Natural killer cell treated with Interleukin-12 subunit alpha and Interleukin-12 subunit beta and Interleukin-15 and Interleukin-18, amount 100 ng/mL, for 72 hours (primary cell): Measurements from ENCODE around the gene MGAT2. TPM values are rescaled to one million over a fixed set of nuclear protein-coding genes. Genes with fewer than 3 reads are reported as not detected.
"Not testable (repeated sequence)": the region's sequence is repeated elsewhere in the genome, so short reads cannot be mapped to it uniquely, and the experiment has no call there.

Experiments
- ATAC-seq, 2 donors: fragments of 150-1000 bp; cut with Tn5 transposase in 1 of 2; sonication (Bioruptor Pico), chemical (Tn5 transposase) in 1 of 2; 2 replicates each; pipeline ENCODE4 v1.10.0; 2021
- DNase-seq: peaks from one replicate; pipeline ENCODE4 v3.0.0; 2022; ENCODE audit warnings: low spot score
- H3K27ac Mint-ChIP-seq, 2 donors: 1 replicate in 1 of 2; 2 replicates in 1 of 2; pipeline ENCODE4 v1.8.0; 2022; ENCODE audit warnings: mixed read lengths in 2 of 2, mild to moderate bottlenecking in 1 of 2, moderate library complexity in 1 of 2
- H3K27me3 Mint-ChIP-seq, 2 donors: 1 replicate in 1 of 2; 2 replicates in 1 of 2; pipeline ENCODE4 v1.8.0; 2022; ENCODE audit warnings: mixed read lengths in 2 of 2
- H3K36me3 Mint-ChIP-seq: one replicate; pipeline ENCODE4 v1.8.0; 2022; ENCODE audit warnings: mixed read lengths
- H3K4me1 Mint-ChIP-seq, 2 donors: 1 replicate in 1 of 2; 2 replicates in 1 of 2; pipeline ENCODE4 v1.8.0; 2022; ENCODE audit warnings: low read depth in 2 of 2, mixed read lengths in 2 of 2, mild to moderate bottlenecking in 1 of 2
- H3K4me3 Mint-ChIP-seq: one replicate; pipeline ENCODE4 v1.8.0; 2022; ENCODE audit warnings: mixed read lengths
- H3K9me3 Mint-ChIP-seq: 2 replicates; pipeline ENCODE4 v1.8.0; 2022; ENCODE audit warnings: mixed read lengths
- total RNA-seq, 2 donors: library from RNA; stranded (reverse); gene quantifications; one replicate each; pipeline ENCODE4 v1.2.3, GENCODE V29; 2022

The MGAT2 gene
- total RNA-seq = 10 to 100 TPM; 76.3 to 93.6 TPM

DNA sequence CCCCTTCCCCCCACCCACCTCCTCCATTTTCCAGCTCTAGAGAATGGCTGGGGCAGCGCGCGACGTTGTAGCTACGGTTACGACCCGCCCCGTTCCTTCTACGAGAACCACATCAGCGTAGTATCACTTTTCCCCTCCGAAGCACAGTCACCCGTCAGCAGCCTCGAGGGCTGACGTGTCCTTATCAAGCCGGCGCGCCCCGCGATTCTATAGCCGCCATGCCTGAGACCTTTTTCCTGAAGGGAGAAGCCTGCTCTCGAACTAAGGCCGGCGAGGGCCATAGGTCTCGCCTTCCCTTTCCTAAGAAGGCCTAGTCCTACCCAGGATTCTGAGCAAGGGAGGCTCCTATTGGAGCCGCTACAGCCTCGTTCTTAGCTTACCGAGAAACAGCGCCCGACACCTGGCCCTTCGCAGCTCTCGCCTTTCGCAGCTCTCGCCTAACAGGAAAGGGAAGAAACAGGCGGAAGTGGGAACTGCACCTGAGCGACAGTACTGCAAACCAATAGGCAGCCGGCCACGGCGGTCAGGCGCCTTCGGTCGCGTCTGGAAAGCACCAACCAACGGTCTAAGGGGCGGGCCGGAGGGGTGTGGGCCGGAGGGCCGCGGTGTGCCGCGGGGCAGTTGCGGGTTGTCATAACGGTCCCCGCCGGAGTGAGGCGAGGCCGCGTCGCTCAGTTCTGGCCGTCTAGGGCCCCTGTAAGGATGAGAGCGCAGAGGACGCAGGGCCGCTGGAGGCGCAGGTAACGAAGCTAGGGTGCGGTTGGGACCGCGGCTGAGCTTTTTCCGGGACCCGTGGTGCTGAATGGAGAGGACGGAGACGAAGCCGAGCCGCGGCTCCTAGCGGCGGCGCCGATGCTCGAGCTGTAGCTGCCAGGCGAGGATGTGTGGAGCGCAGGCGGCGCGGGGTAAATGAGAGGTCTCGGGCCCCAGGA is at the start of gene MGAT2, which contains the start of gene RPL36AL:
Gene MGAT2, plus strand, starts transcription at position 618 of the 932 bp plus-strand sequence. CDS start 470 bp downstream, outside the sequence.
Gene RPL36AL, minus strand, starts transcription at position 445 of the 932 bp plus-strand sequence. CDS start 1,522 bp downstream, outside the sequence.
- peaks cover 23% of the 10 kb centered on the region for H3K36me3 Mint-ChIP-seq
- H3K4me1 Mint-ChIP-seq = peaks cover 29 to 45% of the 10 kb centered on the region in 2 donors

DNA sequence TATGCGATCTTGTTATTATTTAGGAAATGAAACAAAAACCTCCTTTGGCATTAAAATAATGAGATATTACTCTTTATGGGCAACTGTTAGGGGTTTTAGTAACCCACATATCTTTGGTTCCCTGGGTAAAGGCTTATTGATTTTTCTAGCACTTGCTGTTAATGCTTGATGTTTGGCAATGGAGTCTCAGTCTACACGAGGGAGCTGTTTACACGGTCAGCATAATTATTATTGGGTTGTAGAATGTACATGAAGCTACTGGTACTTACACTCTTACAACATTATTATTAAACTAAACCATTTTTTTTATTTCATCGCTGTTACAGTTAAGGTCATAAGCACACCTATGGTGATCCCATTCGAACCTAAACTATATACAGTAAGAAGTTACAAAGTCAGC is 46.6 kb upstream of the MGAT2 start:
- H3K27ac Mint-ChIP-seq = no peak overlapping the region
- no peak for DNase-seq
- no peaks in the 10 kb centered on the region for H3K27me3 Mint-ChIP-seq
- no peaks in the 10 kb centered on the region for H3K9me3 Mint-ChIP-seq
- H3K36me3 Mint-ChIP-seq = peaks cover 16% of the 10 kb centered on the region
- no peak for ATAC-seq
- H3K4me3 Mint-ChIP-seq = no peak overlapping the region
- peaks cover 0 to 3% of the 10 kb centered on the region in 2 donors for H3K4me1 Mint-ChIP-seq

More for the DNA sequence above, at the start of gene MGAT2, which contains the start of gene RPL36AL:
- Mint-ChIP-seq H3K4me3 (peak within 1 kb of the TSS; percentile 91), H3K27me3 (no peaks in the 10 kb centered on the region), H3K9me3 (no peaks in the 10 kb centered on the region), H3K27ac (peak within 1 kb of the TSS; percentile 95 to 100)
- DNase-seq (peak; percentile 99), ATAC-seq (peak; percentile 97 to 98)

DNA sequence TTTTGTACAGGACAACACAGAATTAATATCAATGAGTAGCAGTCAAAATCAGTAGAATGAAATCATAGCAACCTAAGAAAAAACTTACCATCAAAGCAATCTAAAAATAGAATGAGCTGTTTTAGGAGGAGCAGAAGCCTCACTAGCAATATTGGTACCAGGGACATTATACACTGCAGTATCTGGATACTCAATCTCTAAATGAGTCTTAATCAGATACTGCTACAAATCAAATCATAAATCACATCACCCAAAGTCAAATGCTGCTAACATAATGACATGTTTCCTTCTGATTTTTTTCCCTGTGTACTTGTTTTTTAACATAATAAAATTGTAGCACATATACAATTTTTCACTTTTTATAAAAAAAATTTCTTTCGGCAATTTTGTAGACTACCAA is 42.5 kb upstream of the MGAT2 start:
- ATAC-seq (no peak), DNase-seq (no peak)
- no peak overlapping the region for H3K27ac Mint-ChIP-seq
- peaks cover 28 to 29% of the 10 kb centered on the region in 2 donors for H3K4me1 Mint-ChIP-seq
- no peak overlapping the region for H3K4me3 Mint-ChIP-seq
- peaks cover 22% of the 10 kb centered on the region for H3K36me3 Mint-ChIP-seq
- no peaks in the 10 kb centered on the region for H3K27me3 Mint-ChIP-seq
- H3K9me3 Mint-ChIP-seq = no peaks in the 10 kb centered on the region

DNA sequence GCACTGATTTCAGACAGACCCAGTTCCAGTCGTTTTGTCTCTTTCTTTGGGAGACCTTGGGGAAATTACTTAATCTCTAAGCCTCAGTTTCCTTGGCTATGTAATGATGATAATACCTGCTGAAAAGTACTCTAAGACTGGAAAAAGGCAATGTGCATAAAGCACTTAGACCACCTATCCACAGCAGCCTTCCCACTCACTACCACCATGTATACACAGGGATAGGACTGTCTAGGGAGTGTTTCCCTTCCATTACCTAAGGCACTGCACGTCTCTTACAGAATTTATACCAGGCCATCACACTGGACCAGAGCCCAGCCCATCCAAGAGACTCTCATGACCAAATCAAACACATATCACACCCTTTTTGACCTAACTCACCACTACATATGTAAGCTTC is 40.8 kb upstream of the MGAT2 start:
- no peak for DNase-seq
- H3K4me1 Mint-ChIP-seq = peaks cover 39 to 41% of the 10 kb centered on the region in 2 donors
- H3K4me3 Mint-ChIP-seq = no peak overlapping the region
- no peaks in the 10 kb centered on the region for H3K9me3 Mint-ChIP-seq
- peaks cover 27% of the 10 kb centered on the region for H3K36me3 Mint-ChIP-seq
- no peak overlapping the region for H3K27ac Mint-ChIP-seq
- ATAC-seq = no peak
- H3K27me3 Mint-ChIP-seq = no peaks in the 10 kb centered on the region

DNA sequence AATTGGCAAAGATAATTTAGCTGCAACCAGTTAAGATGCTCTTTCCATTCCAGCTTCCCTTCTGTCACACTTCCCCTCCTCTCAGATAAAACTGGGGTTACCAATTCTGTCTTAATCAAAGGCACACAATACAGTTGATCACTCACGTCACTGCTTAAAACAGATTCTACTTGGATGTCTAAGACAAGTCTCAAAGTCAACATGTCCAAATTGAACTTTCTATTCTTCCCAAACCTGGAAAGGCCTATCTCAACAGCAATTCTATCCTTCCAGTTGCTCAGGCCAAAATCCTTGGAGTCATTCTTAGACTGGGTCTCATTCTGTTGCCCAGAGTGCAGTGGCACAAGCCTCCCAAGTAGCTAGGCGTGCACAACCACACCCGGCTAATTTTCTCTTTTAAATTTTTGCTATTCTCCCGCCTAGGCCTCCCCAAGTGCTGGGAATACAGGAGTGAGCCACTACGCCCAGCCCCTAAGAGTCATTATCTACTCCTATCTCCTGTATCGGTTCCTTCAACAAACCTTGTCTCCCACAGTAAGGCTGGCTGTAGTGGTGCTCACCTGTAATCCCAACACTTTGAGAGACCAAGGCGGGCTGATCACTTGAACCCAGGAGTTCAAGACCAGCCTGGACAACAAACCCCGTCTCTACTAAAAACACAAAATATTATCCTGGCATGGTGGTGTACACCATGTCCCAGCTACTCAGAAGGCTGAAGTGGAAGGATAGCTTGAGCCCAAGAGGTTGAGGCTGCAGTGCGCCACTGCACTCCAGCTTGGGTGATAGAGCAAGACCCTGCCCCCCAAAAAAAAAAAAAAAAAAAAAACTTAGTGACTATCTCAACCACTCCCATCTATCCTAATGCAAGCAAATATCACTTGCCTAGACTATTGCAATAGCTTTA is 39.1 kb upstream of the MGAT2 start:
- Mint-ChIP-seq H3K4me3 (peak overlapping the region; percentile 41), H3K36me3 (peaks cover 38% of the 10 kb centered on the region), H3K27ac (peak overlapping the region; percentile 3 to 57), H3K27me3 (no peaks in the 10 kb centered on the region), H3K4me1 (peaks cover 48 to 51% of the 10 kb centered on the region in 2 donors), H3K9me3 (no peaks in the 10 kb centered on the region)
- ATAC-seq (no peak), DNase-seq (no peak)

DNA sequence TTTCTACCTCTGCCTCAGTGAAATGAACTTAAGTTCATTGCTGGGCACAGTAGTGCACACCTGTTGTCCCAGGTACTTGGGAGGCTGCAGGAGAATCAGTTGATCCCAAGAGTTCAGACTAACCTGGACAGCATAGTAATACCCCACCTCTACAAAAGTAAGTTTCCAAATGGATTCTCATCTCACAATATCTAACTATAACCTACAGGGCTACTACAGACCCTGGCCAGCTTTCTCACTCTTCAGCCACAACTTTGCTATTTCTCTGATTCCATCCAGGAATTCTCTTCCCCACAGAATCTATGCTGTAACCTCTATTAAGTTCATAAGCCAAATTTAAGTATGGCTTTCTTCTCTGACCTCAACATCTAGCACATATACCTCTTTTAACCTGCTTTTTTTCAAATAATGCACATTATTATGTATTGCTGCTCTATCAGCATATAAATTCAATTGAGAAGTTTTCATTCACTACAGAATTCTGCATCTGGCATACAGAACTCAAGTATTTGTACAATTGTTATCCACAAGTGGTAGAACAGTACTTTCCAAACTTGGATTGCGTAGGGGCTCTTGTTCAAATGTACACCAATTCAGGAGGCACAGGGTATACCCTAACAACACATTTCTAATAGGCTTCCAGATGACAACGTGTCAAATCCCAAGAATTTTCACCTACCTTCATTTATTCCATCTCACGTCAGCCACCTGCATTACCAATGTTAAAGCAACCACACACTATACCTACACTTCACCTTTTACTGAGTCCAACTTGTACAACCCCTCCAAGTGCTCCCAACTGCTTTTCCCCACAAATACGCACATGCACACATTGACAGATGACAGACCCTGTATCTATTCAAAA is 38.3 kb upstream of the MGAT2 start:
- ATAC-seq = no peak
- peak overlapping the region; percentile 41 for H3K4me3 Mint-ChIP-seq

DNA sequence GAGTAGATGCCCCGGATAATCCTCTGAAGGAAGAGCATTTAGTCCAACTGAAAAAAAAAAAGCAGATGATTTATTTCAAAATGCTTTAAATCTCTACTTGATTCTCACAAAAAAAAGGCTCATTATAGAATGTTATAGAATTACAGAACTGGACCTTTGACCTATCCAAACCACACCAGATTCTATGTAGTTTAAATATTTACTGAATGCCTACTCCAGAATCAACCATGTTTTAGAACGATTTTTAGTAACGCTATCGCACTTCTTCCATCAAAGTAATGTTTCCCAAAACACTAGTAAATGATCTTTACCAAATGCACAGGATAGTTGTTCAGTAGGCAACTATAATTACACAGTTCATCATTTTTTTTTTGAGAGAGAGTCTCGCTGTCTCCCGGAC is 37.0 kb upstream of the MGAT2 start:
- no peaks in the 10 kb centered on the region for H3K9me3 Mint-ChIP-seq
- H3K4me1 Mint-ChIP-seq = peaks cover 52 to 59% of the 10 kb centered on the region in 2 donors
- DNase-seq (no peak), ATAC-seq (no peak)
- peaks cover 31% of the 10 kb centered on the region for H3K36me3 Mint-ChIP-seq
- peak overlapping the region; percentile 98 to 99 for H3K27ac Mint-ChIP-seq
- no peaks in the 10 kb centered on the region for H3K27me3 Mint-ChIP-seq
- H3K4me3 Mint-ChIP-seq = peak overlapping the region; percentile 92

More for the DNA sequence above, 38.3 kb upstream of the MGAT2 start:
- H3K27me3 Mint-ChIP-seq = no peaks in the 10 kb centered on the region
- H3K4me1 Mint-ChIP-seq = peaks cover 52 to 59% of the 10 kb centered on the region in 2 donors
- no peak for DNase-seq
- peaks cover 38% of the 10 kb centered on the region for H3K36me3 Mint-ChIP-seq
- peak overlapping the region; percentile 3 to 57 for H3K27ac Mint-ChIP-seq
- no peaks in the 10 kb centered on the region for H3K9me3 Mint-ChIP-seq

DNA sequence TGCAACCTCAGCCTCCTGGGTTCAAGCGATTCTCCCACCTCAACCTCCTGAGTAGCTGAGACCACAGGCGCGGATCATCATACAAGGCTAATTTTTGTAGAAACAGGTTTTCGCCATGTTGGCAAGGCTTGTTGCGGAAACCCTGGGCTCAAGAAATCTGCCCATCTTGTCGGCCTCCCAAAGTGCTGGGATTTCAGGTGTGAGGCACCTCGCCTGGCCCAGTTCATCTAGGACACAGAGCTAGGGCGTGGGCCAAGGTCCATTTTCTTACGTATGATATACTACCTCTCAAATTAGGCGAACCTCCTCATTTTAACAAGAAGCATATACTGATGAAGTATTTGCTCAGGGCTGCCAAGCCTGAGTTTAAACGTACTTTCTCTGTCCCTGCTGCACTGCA is 36.5 kb upstream of the MGAT2 start:
- Mint-ChIP-seq H3K27me3 (no peaks in the 10 kb centered on the region), H3K9me3 (no peaks in the 10 kb centered on the region), H3K4me3 (peak overlapping the region; percentile 92), H3K27ac (peak overlapping the region; percentile 98 to 99), H3K4me1 (peaks cover 52 to 59% of the 10 kb centered on the region in 2 donors), H3K36me3 (peaks cover 31% of the 10 kb centered on the region)
- ATAC-seq (no peak), DNase-seq (no peak)

DNA sequence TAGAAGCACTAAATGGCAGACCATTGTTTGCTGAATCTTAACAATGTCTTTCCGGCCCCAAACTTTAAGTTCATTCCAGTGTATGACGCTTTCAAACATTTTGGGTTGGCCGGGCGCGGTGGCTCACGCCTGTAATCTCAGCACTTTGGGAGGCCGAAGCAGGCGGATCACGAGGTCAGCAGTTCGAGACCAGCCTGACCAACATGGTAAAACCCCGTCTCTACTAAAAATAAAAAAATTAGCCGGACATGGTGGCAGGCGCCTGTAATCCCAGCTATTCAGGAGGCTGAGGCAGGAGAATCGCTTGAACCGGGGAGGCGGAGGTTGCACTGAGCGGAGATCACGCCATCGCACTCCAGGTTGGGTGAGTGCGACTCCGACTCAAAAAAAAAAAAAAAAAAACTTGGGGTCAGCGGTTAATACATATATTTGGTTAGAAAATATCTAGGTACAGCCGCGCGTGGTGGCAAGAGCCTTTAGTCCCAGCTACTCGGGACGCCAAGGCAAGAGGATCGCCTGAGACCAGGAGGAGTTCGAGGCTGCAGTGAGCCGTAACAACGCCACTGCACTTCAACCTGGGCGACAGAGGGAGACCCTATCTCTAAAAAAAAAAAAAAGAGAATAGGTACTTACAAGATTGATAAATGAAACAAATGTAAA is 35.5 kb upstream of the MGAT2 start:
- DNase-seq, ATAC-seq, H3K27me3 Mint-ChIP-seq, H3K9me3 Mint-ChIP-seq: not testable (repeated sequence)
- Mint-ChIP-seq H3K4me1 (peaks cover 45 to 54% of the 10 kb centered on the region in 2 donors), H3K36me3 (peaks cover 31% of the 10 kb centered on the region), H3K27ac (peak overlapping the region; percentile 98 to 99), H3K4me3 (peak overlapping the region; percentile 92)

DNA sequence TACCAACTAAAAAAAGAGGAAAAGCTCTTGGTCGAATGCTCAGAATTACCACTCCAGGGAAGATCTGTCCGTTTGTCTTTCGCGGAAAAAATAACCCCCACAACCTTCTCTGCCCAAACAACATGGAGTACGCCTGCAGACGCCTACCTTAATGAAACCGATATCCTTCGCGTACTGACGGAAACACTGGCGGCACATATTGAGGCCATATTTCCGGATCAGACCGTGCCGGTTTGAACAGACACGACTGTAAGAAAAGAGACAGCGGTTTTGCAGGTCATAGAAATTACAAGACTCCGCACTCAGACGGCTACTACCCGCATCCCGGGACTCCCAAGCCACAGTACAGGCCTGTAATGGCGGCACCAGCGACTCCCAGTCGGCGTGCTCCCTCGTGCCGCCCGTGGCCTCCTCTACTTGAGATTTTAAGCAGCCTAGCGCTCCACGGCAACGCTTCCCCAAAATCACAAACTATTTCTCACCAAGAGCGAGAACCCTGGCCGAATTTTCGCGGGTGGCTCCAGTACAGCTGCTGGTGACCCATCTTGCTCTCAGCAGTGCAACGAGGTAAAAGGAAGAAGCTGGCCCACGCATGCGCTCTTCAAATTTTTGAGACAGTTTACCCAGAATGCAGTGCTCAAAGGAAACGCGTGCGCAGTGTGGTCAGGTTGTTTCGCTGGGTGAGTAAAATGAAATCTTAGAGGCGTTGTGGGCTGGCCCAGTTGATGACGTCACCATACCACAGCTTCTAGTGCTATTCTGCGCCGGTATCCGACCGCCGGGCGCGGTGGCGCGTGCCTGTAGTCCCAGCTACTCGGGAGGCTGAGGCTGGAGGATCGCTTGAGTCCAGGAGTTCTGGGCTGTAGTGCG is 34.6 kb upstream of the MGAT2 start, which contains the start of gene RPS29:
Gene RPS29, minus strand, starts transcription at position 578 of the 870 bp plus-strand sequence. Its CDS starts 34 bp downstream, at position 544.
- DNase-seq (peak; percentile 97), ATAC-seq (peak; percentile 93 to 96)
- Mint-ChIP-seq H3K9me3 (no peaks in the 10 kb centered on the region), H3K4me3 (peak within 1 kb of the TSS; percentile 92), H3K36me3 (peaks cover 31% of the 10 kb centered on the region), H3K4me1 (peaks cover 42 to 50% of the 10 kb centered on the region in 2 donors), H3K27me3 (no peaks in the 10 kb centered on the region), H3K27ac (peak within 1 kb of the TSS; percentile 98 to 99)

DNA sequence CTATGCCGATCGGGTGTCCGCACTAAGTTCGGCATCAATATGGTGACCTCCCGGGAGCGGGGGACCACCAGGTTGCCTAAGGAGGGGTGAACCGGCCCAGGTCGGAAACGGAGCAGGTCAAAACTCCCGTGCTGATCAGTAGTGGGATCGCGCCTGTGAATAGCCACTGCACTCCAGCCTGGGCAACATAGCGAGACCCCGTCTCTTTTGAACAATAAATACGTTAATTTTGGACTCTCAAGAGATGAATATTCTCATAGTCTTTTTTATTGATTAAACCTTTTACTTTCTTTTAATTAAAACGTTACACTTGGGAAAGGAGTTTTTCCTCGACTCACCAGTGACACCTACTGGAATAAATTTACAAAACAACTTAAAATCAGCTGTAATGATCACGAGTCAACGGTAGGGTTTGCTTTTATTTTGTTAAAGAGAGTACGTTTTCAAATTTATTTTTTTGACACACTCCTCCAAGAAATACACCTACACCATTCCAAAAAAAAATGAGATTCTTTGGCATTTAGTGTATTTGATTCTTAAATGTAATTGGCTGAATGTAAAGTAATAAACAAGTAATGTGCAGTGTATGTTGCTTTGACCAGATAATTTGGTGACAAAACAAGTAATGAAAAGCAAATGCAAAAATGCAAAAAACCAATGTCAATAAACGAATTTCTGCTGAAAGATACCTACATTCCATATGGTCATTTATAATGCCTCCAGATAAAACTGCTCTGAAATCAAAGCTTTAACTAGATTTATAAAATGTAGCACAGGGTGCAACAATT is 33.7 kb upstream of the MGAT2 start:
- Mint-ChIP-seq H3K4me3 (peak overlapping the region; percentile 92), H3K9me3 (no peaks in the 10 kb centered on the region), H3K27me3 (no peaks in the 10 kb centered on the region), H3K36me3 (peaks cover 31% of the 10 kb centered on the region), H3K27ac (peak overlapping the region; percentile 98 to 99), H3K4me1 (peaks cover 34 to 41% of the 10 kb centered on the region in 2 donors)
- peak; percentile 45 to 60 for ATAC-seq
- no peak for DNase-seq
